ENCODE data around the gene CEP19.

DNA sequence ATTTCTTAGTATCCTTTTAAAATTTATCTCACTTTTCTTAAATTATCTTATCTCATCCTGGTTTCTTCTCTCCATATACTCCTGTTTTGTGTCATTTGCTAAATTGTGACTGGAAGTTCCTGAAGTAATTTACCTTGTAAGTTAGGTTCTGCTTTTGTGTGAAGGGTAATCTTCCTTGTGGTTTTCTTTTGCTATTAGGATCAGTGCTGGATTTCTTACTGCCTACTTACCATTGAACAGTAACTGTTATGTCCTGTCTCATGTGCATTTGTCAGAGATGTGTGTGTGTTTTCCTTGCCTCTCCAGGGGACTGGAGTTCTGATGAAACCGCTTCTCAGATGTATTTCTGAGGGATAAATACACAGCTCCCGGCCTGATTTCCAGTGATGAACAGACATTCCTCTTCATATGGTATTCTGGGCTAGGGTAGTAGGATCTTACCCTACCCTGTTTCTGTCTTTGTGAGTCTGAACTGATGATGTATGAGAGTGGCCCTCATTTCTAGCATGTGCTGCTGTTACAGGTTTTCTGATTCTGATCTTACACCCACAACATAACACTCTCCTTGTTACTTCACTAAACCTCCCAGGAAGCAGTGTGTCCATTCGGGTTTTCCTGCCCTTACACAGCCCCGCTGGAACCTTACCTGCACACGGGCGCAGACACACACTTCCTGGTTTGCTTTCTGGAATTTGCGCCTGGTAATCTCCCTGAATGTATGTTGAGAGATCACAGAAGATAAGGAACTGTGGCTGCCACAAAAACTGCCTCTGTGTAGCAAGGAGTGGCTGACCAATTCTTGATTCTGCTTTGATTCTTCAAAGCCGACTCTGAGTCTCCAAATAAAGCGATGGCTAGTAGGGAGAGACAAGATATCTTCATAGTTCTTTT, 42.3 kb upstream of the CEP19 start:
- TF ChIP-seq CTCF (conservative IDR thresholded peaks at IDR 0.05) (no peak), ZFX (IDR thresholded peaks at IDR 0.05) (no peak)

Data from C4-2B (cell line).